H1 (cell line): ENCODE data around the gene PTPN22. TPM values are rescaled to one million over a fixed set of nuclear protein-coding genes. Genes with fewer than 3 reads are reported as not detected.

Experiments used
- ASH2L ChIP-seq: fragments of 200-600, 300-600 bp; sonication (generic); IDR thresholded peaks from one replicate; pipeline ENCODE4 v1.7.1; 2017; ENCODE audit warnings: low read length
- CEBPB ChIP-seq: IDR thresholded peaks from 2 replicates; pipeline ENCODE4 v1.6.1; 2012; ENCODE audit warnings: low read depth, low read length
- GTF2F1 ChIP-seq: IDR thresholded peaks from 2 replicates; pipeline ENCODE4 v1.6.1; 2012; ENCODE audit warnings: low read depth, low read length, improper control_type of control experiment, borderline replicate concordance
- SP4 ChIP-seq: IDR thresholded peaks from 2 replicates; pipeline ENCODE4 v1.6.1; 2012; ENCODE audit warnings: low read length, inconsistent platforms
- TAF7 ChIP-seq: optimal IDR thresholded peaks from 2 replicates; pipeline ENCODE3; 2011; ENCODE audit warnings: low read depth, mild to moderate bottlenecking, inconsistent platforms, low read length, moderate library complexity, borderline replicate concordance
- polyA plus RNA-seq, 7 experiments: library from polyadenylated mRNA; depleted of rRNA in 3 of 7; stranded (reverse) in 5 of 7; unstranded in 2 of 7; fragments of >200 nt in 5 of 7; fragments of 200-250 nt in 2 of 7; gene quantifications; 1 replicate in 5 of 7; 2 replicates in 1 of 7; 4 replicates in 1 of 7; pipeline versions ENCODE4 v1.2.1 to v1.2.3, GENCODE V29; 2011 to 2013; ENCODE audit warnings: missing spikeins in 2 of 7, mixed read lengths in 2 of 7
- total RNA-seq: library from RNA; stranded (reverse); fragmentation: NEBNext Ultra II Directional; extraction: Animal tissue kit (Norgen Biotek cat#: 25700); gene quantifications from 2 replicates; pipeline ENCODE4 v1.2.1, GENCODE V29; 2021

The PTPN22 gene
- total and polyA plus RNA-seq, 2 of the 8 experiments (the other 6 are each of a cell fraction or from before 2014, with no cell fraction given), result not detected

DNA sequence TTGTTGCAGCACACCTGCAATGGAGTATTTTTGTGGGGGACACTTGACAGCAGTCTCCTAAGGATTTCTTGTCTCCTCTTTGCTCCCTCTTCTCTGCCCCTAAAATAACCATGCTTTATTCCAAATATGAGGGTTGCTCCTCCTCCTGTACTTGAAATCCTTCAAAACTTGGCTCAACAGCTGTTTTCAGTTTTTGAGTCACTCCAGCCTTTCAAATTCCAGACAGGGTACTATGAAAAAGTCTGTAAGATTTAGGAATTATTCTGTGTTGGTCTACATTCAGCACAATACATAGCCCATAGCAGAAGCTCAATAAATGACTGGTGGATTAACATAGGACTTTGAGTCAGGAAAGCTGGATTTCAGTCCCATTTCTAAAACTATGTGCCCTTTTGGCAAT lies 27.6 kb upstream of the PTPN22 start (continued):
- TF ChIP-seq ASH2L, result no peak
- no peak for TF ChIP-seq CEBPB
- no peak for TF ChIP-seq GTF2F1
- no peak for TF ChIP-seq TAF7
- TF ChIP-seq SP4, result no peak
- TF ChIP-seq, all 59 proteins: peak for 0
